ENCODE measurements around the gene PEX14.
A peak's percentile ranks its signal among the peaks of the same experiment; 100 is the strongest.

The PEX14 gene

DNA sequence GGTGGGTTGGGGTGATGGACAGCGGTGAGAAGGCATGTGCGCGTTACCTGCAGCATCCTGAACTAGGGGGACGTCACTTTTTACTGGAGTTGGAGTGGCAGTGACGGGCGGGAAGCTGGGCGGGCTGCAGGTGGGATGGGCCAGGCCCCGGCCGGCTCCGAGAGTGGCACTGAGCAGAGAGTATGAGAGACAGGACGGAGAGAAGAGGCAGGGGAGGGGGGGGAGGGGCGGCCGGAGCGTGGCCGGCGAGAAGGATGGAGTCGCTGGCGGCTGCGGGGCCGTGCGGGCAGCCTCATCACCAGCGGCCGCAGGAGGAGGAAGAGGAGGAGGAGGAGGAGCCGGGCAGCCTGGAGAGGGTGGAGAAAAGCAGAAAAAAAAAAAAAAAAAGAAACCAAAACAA lies 167.2 kb downstream of the PEX14 start:
- H3K4me1 ChIP-seq (ENCODE audit: control insufficient read depth, insufficient read depth, low read depth, low read length) = peaks cover 26% of the 10 kb centered on the region
- no peak overlapping the region for H3K18ac ChIP-seq (ENCODE audit: low read depth in 1 of 2, low read length in 2 of 2)
- no peak overlapping the region for H4K8ac ChIP-seq (ENCODE audit: low read length)
- no peak for DNase-seq
- no peak overlapping the region for H2BK5ac ChIP-seq (ENCODE audit: low read depth, low read length, poor library complexity, severe bottlenecking)
- no peak overlapping the region for H2AK5ac ChIP-seq (ENCODE audit: low read length, severe bottlenecking)
- H3K4me3 ChIP-seq (ENCODE audit: insufficient read depth in 1 of 2, low read depth in 1 of 2, low read length in 2 of 2) = no peak overlapping the region
- H3K79me1 ChIP-seq (replicated peaks; ENCODE audit: low read length, poor library complexity, severe bottlenecking) = no peaks in the 10 kb centered on the region
- peak overlapping the region; percentile 12 for H2BK15ac ChIP-seq (ENCODE audit: low read depth, poor library complexity, severe bottlenecking)
- no peaks in the 10 kb centered on the region for H3K9me3 ChIP-seq (ENCODE audit: control insufficient read depth, low read length)
- no peak overlapping the region for H3K4ac ChIP-seq (ENCODE audit: low read depth in 1 of 2, low read length in 2 of 2)
- H3K4me2 ChIP-seq (ENCODE audit: low read length, poor library complexity, severe bottlenecking) = no peak overlapping the region
- no peak overlapping the region for H2BK120ac ChIP-seq (ENCODE audit: low read depth, low read length)
- no peaks in the 10 kb centered on the region for H3K36me3 ChIP-seq (ENCODE audit: control insufficient read depth in 1 of 2, insufficient read depth in 2 of 2, low read depth in 1 of 2, low read length in 2 of 2)
- H3K9ac ChIP-seq (ENCODE audit: low read length) = no peak overlapping the region
- no peak overlapping the region for H3K27ac ChIP-seq (ENCODE audit: low read length, poor library complexity, severe bottlenecking)
- no peak overlapping the region for H3K14ac ChIP-seq (ENCODE audit: low read length in 2 of 2)
- H3K23ac ChIP-seq (ENCODE audit: low read length in 2 of 2) = no peak overlapping the region
- H2BK12ac ChIP-seq (ENCODE audit: low read length in 2 of 2) = no peak overlapping the region
- H2AFZ ChIP-seq (ENCODE audit: low read depth, low read length) = no peak overlapping the region
- H4K91ac ChIP-seq (ENCODE audit: low read length) = peak overlapping the region; percentile 18
- peaks cover 0 to 33% of the 10 kb centered on the region in 2 experiments for H3K27me3 ChIP-seq (ENCODE audit: control insufficient read depth in 1 of 2, insufficient read depth in 1 of 2, low read length in 2 of 2)
- 92% methylated on average over 13 of the region's 24 CpGs for WGBS

- no peak overlapping the region for H3K27ac ChIP-seq (ENCODE audit: low read length, poor library complexity, severe bottlenecking)
- WGBS = 83% methylated on average over 31 of the region's 31 CpGs
- H2BK5ac ChIP-seq (ENCODE audit: low read depth, low read length, poor library complexity, severe bottlenecking) = no peak overlapping the region
- H3K14ac ChIP-seq (ENCODE audit: low read length in 2 of 2) = no peak overlapping the region
- no peak overlapping the region for H4K91ac ChIP-seq (ENCODE audit: low read length)
- H3K9ac ChIP-seq (ENCODE audit: low read length) = no peak overlapping the region
- no peak for DNase-seq
- no peak overlapping the region for H3K4me3 ChIP-seq (ENCODE audit: insufficient read depth in 1 of 2, low read depth in 1 of 2, low read length in 2 of 2)
- no peak overlapping the region for H3K23ac ChIP-seq (ENCODE audit: low read length in 2 of 2)
- H3K4me2 ChIP-seq (ENCODE audit: low read length, poor library complexity, severe bottlenecking) = no peak overlapping the region
- H3K36me3 ChIP-seq (ENCODE audit: control insufficient read depth in 1 of 2, insufficient read depth in 2 of 2, low read depth in 1 of 2, low read length in 2 of 2) = no peaks in the 10 kb centered on the region
- H3K9me3 ChIP-seq (ENCODE audit: control insufficient read depth, low read length) = no peaks in the 10 kb centered on the region
- no peak overlapping the region for H2AFZ ChIP-seq (ENCODE audit: low read depth, low read length)
- no peak overlapping the region for H2BK15ac ChIP-seq (ENCODE audit: low read depth, poor library complexity, severe bottlenecking)
- H3K4me1 ChIP-seq (ENCODE audit: control insufficient read depth, insufficient read depth, low read depth, low read length) = peaks cover 24% of the 10 kb centered on the region
- peaks cover 0 to 28% of the 10 kb centered on the region in 2 experiments for H3K27me3 ChIP-seq (ENCODE audit: control insufficient read depth in 1 of 2, insufficient read depth in 1 of 2, low read length in 2 of 2)
- H2BK120ac ChIP-seq (ENCODE audit: low read depth, low read length) = no peak overlapping the region
- H4K8ac ChIP-seq (ENCODE audit: low read length) = no peak overlapping the region
- no peak overlapping the region for H2AK5ac ChIP-seq (ENCODE audit: low read length, severe bottlenecking)
- H3K18ac ChIP-seq (ENCODE audit: low read depth in 1 of 2, low read length in 2 of 2) = no peak overlapping the region
- H3K4ac ChIP-seq (ENCODE audit: low read depth in 1 of 2, low read length in 2 of 2) = no peak overlapping the region
- no peaks in the 10 kb centered on the region for H3K79me1 ChIP-seq (replicated peaks; ENCODE audit: low read length, poor library complexity, severe bottlenecking)
- no peak overlapping the region for H2BK12ac ChIP-seq (ENCODE audit: low read length in 2 of 2)
These were observed 167.8 kb downstream of the PEX14 start for GRCh38 chr1:10642403-10643080.

DNA sequence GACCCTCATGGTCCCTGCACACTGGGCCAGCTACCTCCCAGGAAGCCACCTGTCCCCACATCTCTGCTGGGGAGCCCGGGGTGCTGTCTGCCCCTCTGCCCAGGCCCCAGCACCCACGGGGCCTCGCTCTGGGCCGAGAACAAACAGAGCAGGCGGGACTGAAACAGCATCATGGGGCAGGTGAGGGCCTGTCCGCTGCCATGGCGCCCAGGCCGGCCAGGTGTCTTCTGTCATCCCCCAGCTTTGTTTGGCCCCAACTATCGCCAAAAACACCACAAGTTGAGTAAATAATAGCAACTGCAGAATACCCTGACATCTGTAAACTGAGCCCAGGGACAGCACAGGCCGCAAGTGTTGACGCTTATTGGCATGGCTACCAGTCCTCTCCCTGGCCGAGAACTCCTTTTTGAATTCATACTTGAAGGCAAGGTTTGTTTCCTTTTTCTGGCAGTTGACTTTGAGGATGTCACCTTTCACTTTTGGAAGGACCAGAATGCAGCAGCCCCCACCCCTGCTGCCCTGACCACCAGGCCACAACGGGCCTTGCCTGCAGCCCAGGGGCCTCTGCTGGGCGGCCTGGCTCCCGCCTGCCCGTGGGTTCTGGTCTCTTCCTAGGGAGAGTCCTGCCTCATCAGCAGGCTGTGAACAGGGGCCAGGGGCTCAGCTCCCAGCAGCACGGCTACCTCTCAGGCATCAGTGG lies 169.0 kb downstream of the PEX14 start:
- H4K8ac ChIP-seq (ENCODE audit: low read length) = no peak overlapping the region
- no peak overlapping the region for H2BK120ac ChIP-seq (ENCODE audit: low read depth, low read length)
- no peaks in the 10 kb centered on the region for H3K9me3 ChIP-seq (ENCODE audit: control insufficient read depth, low read length)
- no peak overlapping the region for H3K9ac ChIP-seq (ENCODE audit: low read length)
- no peak overlapping the region for H3K14ac ChIP-seq (ENCODE audit: low read length in 2 of 2)
- no peaks in the 10 kb centered on the region for H3K36me3 ChIP-seq (ENCODE audit: control insufficient read depth in 1 of 2, insufficient read depth in 2 of 2, low read depth in 1 of 2, low read length in 2 of 2)
- no peak overlapping the region for H3K18ac ChIP-seq (ENCODE audit: low read depth in 1 of 2, low read length in 2 of 2)
- no peak overlapping the region for H3K4me2 ChIP-seq (ENCODE audit: low read length, poor library complexity, severe bottlenecking)
- peaks cover 17% of the 10 kb centered on the region for H3K4me1 ChIP-seq (ENCODE audit: control insufficient read depth, insufficient read depth, low read depth, low read length)
- H2AFZ ChIP-seq (ENCODE audit: low read depth, low read length) = no peak overlapping the region
- H4K91ac ChIP-seq (ENCODE audit: low read length) = no peak overlapping the region
- no peak overlapping the region for H3K27ac ChIP-seq (ENCODE audit: low read length, poor library complexity, severe bottlenecking)
- 91% methylated on average over 17 of the region's 17 CpGs for WGBS
- no peak overlapping the region for H2BK12ac ChIP-seq (ENCODE audit: low read length in 2 of 2)
- H3K4ac ChIP-seq (ENCODE audit: low read depth in 1 of 2, low read length in 2 of 2) = no peak overlapping the region
- DNase-seq = no peak
- H3K79me1 ChIP-seq (replicated peaks; ENCODE audit: low read length, poor library complexity, severe bottlenecking) = no peaks in the 10 kb centered on the region
- H2AK5ac ChIP-seq (ENCODE audit: low read length, severe bottlenecking) = no peak overlapping the region
- no peak overlapping the region for H2BK5ac ChIP-seq (ENCODE audit: low read depth, low read length, poor library complexity, severe bottlenecking)
- peaks cover 0 to 22% of the 10 kb centered on the region in 2 experiments for H3K27me3 ChIP-seq (ENCODE audit: control insufficient read depth in 1 of 2, insufficient read depth in 1 of 2, low read length in 2 of 2)
- H2BK15ac ChIP-seq (ENCODE audit: low read depth, poor library complexity, severe bottlenecking) = no peak overlapping the region
- H3K23ac ChIP-seq (ENCODE audit: low read length in 2 of 2) = no peak overlapping the region
- no peak overlapping the region for H3K4me3 ChIP-seq (ENCODE audit: insufficient read depth in 1 of 2, low read depth in 1 of 2, low read length in 2 of 2)

DNA sequence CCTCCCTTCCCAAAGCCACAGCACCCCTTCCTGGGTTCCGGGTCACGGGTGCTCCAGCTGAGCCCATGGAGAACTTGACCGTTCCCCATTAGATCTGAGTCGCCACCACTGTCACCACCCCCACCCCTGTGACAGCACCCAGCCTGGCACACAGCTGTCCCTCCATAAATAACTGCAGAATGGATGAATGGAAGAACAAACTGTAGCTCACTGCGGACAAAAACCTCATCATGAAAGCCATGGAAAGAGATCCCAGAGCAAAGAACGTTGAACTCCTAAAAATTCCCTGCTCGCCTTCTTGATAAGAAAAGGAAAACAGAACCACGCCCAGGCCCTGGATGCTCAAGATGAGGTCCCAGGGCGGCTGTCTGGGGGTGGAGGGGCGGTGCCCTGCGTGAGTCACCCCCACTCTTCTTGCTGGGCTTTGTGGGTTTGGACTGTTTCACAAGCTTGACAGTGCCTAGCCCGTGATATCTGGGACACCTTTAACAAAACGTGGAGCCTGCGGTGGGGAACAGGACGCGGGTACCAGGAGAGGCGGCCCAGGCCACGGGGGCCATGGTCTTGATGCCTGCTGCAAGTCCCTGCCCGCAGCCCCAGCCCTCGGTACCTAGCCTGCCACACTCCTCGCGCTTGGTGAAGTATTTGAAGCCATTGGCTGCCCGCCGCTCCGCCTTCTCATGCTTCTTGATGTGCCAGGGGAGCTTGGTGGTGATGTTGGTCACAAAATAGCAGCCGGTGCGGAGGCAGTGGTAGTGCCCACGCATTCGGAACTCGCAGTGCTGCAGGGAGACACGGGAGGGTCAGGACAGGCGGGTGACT lies 169.8 kb downstream of the PEX14 start:
- no peak for DNase-seq
- H2BK120ac ChIP-seq (ENCODE audit: low read depth, low read length) = no peak overlapping the region
- H3K79me1 ChIP-seq (replicated peaks; ENCODE audit: low read length, poor library complexity, severe bottlenecking) = no peaks in the 10 kb centered on the region
- no peak overlapping the region for H2BK5ac ChIP-seq (ENCODE audit: low read depth, low read length, poor library complexity, severe bottlenecking)
- no peak overlapping the region for H3K23ac ChIP-seq (ENCODE audit: low read length in 2 of 2)
- peaks cover 5 to 23% of the 10 kb centered on the region in 2 experiments for H3K27me3 ChIP-seq (ENCODE audit: control insufficient read depth in 1 of 2, insufficient read depth in 1 of 2, low read length in 2 of 2)
- H2AFZ ChIP-seq (ENCODE audit: low read depth, low read length) = no peak overlapping the region
- no peak overlapping the region for H3K18ac ChIP-seq (ENCODE audit: low read depth in 1 of 2, low read length in 2 of 2)
- peaks cover 16% of the 10 kb centered on the region for H3K4me1 ChIP-seq (ENCODE audit: control insufficient read depth, insufficient read depth, low read depth, low read length)
- H3K9ac ChIP-seq (ENCODE audit: low read length) = no peak overlapping the region
- H4K91ac ChIP-seq (ENCODE audit: low read length) = no peak overlapping the region
- no peak overlapping the region for H3K14ac ChIP-seq (ENCODE audit: low read length in 2 of 2)
- H2BK12ac ChIP-seq (ENCODE audit: low read length in 2 of 2) = no peak overlapping the region
- H3K36me3 ChIP-seq (ENCODE audit: control insufficient read depth in 1 of 2, insufficient read depth in 2 of 2, low read depth in 1 of 2, low read length in 2 of 2) = no peaks in the 10 kb centered on the region
- H2BK15ac ChIP-seq (ENCODE audit: low read depth, poor library complexity, severe bottlenecking) = no peak overlapping the region
- H4K8ac ChIP-seq (ENCODE audit: low read length) = no peak overlapping the region
- no peak overlapping the region for H3K4me2 ChIP-seq (ENCODE audit: low read length, poor library complexity, severe bottlenecking)
- H3K4me3 ChIP-seq (ENCODE audit: insufficient read depth in 1 of 2, low read depth in 1 of 2, low read length in 2 of 2) = no peak overlapping the region
- no peak overlapping the region for H2AK5ac ChIP-seq (ENCODE audit: low read length, severe bottlenecking)
- no peaks in the 10 kb centered on the region for H3K9me3 ChIP-seq (ENCODE audit: control insufficient read depth, low read length)
- H3K27ac ChIP-seq (ENCODE audit: low read length, poor library complexity, severe bottlenecking) = no peak overlapping the region
- no peak overlapping the region for H3K4ac ChIP-seq (ENCODE audit: low read depth in 1 of 2, low read length in 2 of 2)
- WGBS = 90% methylated on average over 32 of the region's 32 CpGs

Measured in mesenchymal stem cell (in vitro differentiated cells and primary cell).